GM12872 (cell line): ENCODE results near the gene ATP9B.

Experiments used
- TF ChIP-seq, protein P1 (sequence below): IDR thresholded peaks from 3 replicates; pipeline ENCODE4 v1.5.1; 2011; ENCODE audit warnings: low read depth, mild to moderate bottlenecking, low read length, moderate library complexity; ENCODE audit not compliant: insufficient read depth

The ATP9B gene

GRCh38 chr18:79405781-79406575 lies 336.8 kb downstream of the ATP9B start:
- TF ChIP-seq, protein P1, sequence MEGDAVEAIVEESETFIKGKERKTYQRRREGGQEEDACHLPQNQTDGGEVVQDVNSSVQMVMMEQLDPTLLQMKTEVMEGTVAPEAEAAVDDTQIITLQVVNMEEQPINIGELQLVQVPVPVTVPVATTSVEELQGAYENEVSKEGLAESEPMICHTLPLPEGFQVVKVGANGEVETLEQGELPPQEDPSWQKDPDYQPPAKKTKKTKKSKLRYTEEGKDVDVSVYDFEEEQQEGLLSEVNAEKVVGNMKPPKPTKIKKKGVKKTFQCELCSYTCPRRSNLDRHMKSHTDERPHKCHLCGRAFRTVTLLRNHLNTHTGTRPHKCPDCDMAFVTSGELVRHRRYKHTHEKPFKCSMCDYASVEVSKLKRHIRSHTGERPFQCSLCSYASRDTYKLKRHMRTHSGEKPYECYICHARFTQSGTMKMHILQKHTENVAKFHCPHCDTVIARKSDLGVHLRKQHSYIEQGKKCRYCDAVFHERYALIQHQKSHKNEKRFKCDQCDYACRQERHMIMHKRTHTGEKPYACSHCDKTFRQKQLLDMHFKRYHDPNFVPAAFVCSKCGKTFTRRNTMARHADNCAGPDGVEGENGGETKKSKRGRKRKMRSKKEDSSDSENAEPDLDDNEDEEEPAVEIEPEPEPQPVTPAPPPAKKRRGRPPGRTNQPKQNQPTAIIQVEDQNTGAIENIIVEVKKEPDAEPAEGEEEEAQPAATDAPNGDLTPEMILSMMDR = no peak

DNA sequence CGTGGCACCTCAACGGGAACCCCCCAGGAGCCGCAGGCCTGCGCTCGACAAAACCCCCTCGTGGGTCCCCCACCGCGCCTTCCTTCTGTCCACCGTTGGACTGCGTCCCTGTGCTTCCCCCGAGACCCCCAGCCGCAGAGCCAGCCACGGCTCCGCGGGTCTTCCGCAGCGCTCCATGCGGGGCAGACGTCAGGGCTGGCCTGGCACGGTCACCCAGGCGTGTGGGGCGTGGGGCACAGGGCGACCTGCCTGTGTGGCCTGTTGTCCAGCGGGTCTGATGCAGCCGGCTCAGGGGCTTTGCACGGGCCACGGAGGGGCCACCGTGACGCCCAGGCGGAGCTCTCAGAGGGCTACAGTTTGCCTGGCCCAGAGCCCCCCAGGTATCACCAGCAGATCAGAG lies 337.5 kb downstream of the ATP9B start:
- TF ChIP-seq, protein P1 = no peak

DNA sequence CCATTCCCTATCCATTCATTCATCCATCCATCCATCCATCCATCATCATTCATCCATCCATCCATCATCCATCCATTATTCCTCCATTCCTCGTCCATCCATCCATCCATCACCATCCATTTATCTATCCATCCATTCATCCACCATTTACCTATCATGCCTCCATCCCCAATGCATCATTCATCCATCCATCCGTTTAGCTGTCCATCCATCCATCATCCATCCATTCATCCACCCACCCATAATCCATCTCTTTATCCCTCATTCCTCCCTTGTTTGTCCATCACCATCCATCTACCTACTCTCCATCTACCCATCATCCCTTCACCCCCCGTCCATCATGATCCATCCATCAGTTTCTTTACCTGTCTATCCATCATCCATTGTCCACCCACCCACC lies 340.1 kb downstream of the ATP9B start:
- TF ChIP-seq, protein P1 = no peak

- TF ChIP-seq, protein P1 = no peak
Observed at GRCh38 chr18:79410171-79410641, 341.0 kb downstream of the ATP9B start.

- TF ChIP-seq, protein P1 = no peak
Observed at GRCh38 chr18:79410731-79411613, 341.8 kb downstream of the ATP9B start.

- TF ChIP-seq, protein P1 = no peak
Observed at GRCh38 chr18:79411614-79412526, 342.7 kb downstream of the ATP9B start.
